KMS-11 (cell line): ENCODE data around the gene TMX1.

Source experiments
- H2AFZ ChIP-seq: fragments of 200-600 bp; sonication (generic); 2 replicates; pipeline ENCODE4 v1.6.1; 2016; ENCODE audit warnings: antibody characterized with exemption, mixed run types, low read depth
- H3K27ac ChIP-seq: fragments of 200-600 bp; sonication (generic); 2 replicates; pipeline ENCODE4 v1.6.1; 2016; ENCODE audit warnings: mild to moderate bottlenecking, mixed run types
- H3K27me3 ChIP-seq: fragments of 200-600 bp; sonication (generic); 2 replicates; pipeline ENCODE4 v1.6.1; 2017; ENCODE audit warnings: mild to moderate bottlenecking, low read depth, mixed run types, moderate library complexity; ENCODE audit not compliant: insufficient read depth
- H3K36me3 ChIP-seq: fragments of 200-600 bp; sonication (generic); 2 replicates; pipeline ENCODE4 v1.6.1; 2017; ENCODE audit warnings: mild to moderate bottlenecking, mixed run types; ENCODE audit not compliant: insufficient read depth
- H3K4me1 ChIP-seq: fragments of 200-600 bp; sonication (generic); 2 replicates; pipeline ENCODE4 v1.6.1; 2016; ENCODE audit warnings: mild to moderate bottlenecking, low read depth, mixed run types; ENCODE audit not compliant: poor library complexity, severe bottlenecking
- H3K4me2 ChIP-seq: fragments of 200-600 bp; sonication (generic); 2 replicates; pipeline ENCODE4 v1.7.0; 2016; ENCODE audit warnings: mild to moderate bottlenecking, mixed run types
- H3K4me3 ChIP-seq: fragments of 200-600 bp; sonication (generic); IDR thresholded peaks from 2 replicates; pipeline ENCODE4 v1.6.1; 2017; ENCODE audit warnings: low read depth, low read length, mixed read lengths; ENCODE audit not compliant: insufficient read depth
- H3K79me2 ChIP-seq: fragments of 200-600 bp; sonication (generic); 2 replicates; pipeline ENCODE4 v1.6.1; 2016; ENCODE audit warnings: low read depth, mixed run types; ENCODE audit not compliant: insufficient read depth
- H3K9ac ChIP-seq: fragments of 200-600 bp; sonication (generic); 2 replicates; pipeline ENCODE4 v1.6.1; 2016; ENCODE audit warnings: mild to moderate bottlenecking, mixed run types
- H4K20me1 ChIP-seq: fragments of 200-600 bp; sonication (generic); 2 replicates; pipeline ENCODE4 v1.6.1; 2016; ENCODE audit warnings: mild to moderate bottlenecking, mixed run types; ENCODE audit not compliant: insufficient read depth
- CTCF ChIP-seq: fragments of 200-600 bp; sonication (generic); conservative IDR thresholded peaks from 2 replicates; pipeline ENCODE4 v1.6.1; 2017; ENCODE audit warnings: low read depth, mild to moderate bottlenecking, antibody characterized with exemption, low read length, moderate library complexity, mixed read lengths

TMX1 gene

GRCh38 chr14:51209457-51209856, 30.6 kb upstream of the TMX1 start:
- no peak overlapping the region for H3K27ac ChIP-seq

GRCh38 chr14:51210594-51210993, 29.5 kb upstream of the TMX1 start:
- H3K4me1 ChIP-seq: no peaks in the 10 kb centered on the region
- no peaks in the 10 kb centered on the region for H4K20me1 ChIP-seq

More at GRCh38 chr14:51209457-51209856, 30.6 kb upstream of the TMX1 start:
- Histone ChIP-seq H3K4me3 (no peak overlapping the region), H3K9ac (no peak overlapping the region), H3K4me2 (no peak overlapping the region), H3K36me3 (no peaks in the 10 kb centered on the region), H3K79me2 (no peaks in the 10 kb centered on the region), H3K4me1 (no peaks in the 10 kb centered on the region), H4K20me1 (no peaks in the 10 kb centered on the region), H2AFZ (no peak overlapping the region), H3K27me3 (no peaks in the 10 kb centered on the region)
- TF ChIP-seq CTCF: no peak

GRCh38 chr14:51211149-51211548, 28.9 kb upstream of the TMX1 start:
- Histone ChIP-seq H2AFZ (no peak overlapping the region), H3K9ac (no peak overlapping the region), H3K27ac (no peak overlapping the region), H3K36me3 (no peaks in the 10 kb centered on the region), H3K4me1 (no peaks in the 10 kb centered on the region), H3K4me3 (no peak overlapping the region), H4K20me1 (no peaks in the 10 kb centered on the region), H3K4me2 (no peak overlapping the region), H3K27me3 (no peaks in the 10 kb centered on the region), H3K79me2 (no peaks in the 10 kb centered on the region)
- no peak for TF ChIP-seq CTCF

More at GRCh38 chr14:51210594-51210993, 29.5 kb upstream of the TMX1 start:
- no peak overlapping the region for H3K9ac ChIP-seq
- no peak overlapping the region for H3K4me3 ChIP-seq
- no peaks in the 10 kb centered on the region for H3K79me2 ChIP-seq
- H3K27me3 ChIP-seq: no peaks in the 10 kb centered on the region
- TF ChIP-seq CTCF: no peak
- H3K27ac ChIP-seq: no peak overlapping the region
- no peaks in the 10 kb centered on the region for H3K36me3 ChIP-seq
- H2AFZ ChIP-seq: no peak overlapping the region
- H3K4me2 ChIP-seq: no peak overlapping the region

- Histone ChIP-seq H3K4me1 (no peaks in the 10 kb centered on the region), H3K27ac (no peak overlapping the region), H3K36me3 (no peaks in the 10 kb centered on the region), H3K4me3 (no peak overlapping the region), H3K79me2 (no peaks in the 10 kb centered on the region), H3K27me3 (no peaks in the 10 kb centered on the region), H4K20me1 (no peaks in the 10 kb centered on the region), H3K9ac (no peak overlapping the region), H3K4me2 (no peak overlapping the region), H2AFZ (no peak overlapping the region)
- no peak for TF ChIP-seq CTCF
Measured at GRCh38 chr14:51216602-51217001, 23.4 kb upstream of the TMX1 start.
